Ovary (tissue), 3 donors: Measurements from ENCODE around the gene TFF3.

Source experiments
- EP300 ChIP-seq: sonication (generic); formaldehyde crosslinking; IDR thresholded peaks from one replicate; pipeline ENCODE4 v1.6.1; 2017; ENCODE audit warnings: antibody characterized with exemption
- POLR2A ChIP-seq: fragments of 450-650 bp; IDR thresholded peaks from one replicate; pipeline ENCODE4 v1.6.1; 2017; ENCODE audit warnings: antibody characterized with exemption, mild to moderate bottlenecking, moderate library complexity
- TF ChIP-seq, protein P1 (sequence below), 3 donors: fragments of 450-650 bp in 2 of 3; fragments of 200-600 bp in 1 of 3; IDR thresholded peaks; one replicate each; pipeline versions ENCODE4 v1.5.1 to v1.8.0; 2016 to 2022; ENCODE audit warnings: antibody characterized with exemption in 3 of 3, mild to moderate bottlenecking in 1 of 3
- donor health status: DM: no; HTN: no; CAD: no.

DNA sequence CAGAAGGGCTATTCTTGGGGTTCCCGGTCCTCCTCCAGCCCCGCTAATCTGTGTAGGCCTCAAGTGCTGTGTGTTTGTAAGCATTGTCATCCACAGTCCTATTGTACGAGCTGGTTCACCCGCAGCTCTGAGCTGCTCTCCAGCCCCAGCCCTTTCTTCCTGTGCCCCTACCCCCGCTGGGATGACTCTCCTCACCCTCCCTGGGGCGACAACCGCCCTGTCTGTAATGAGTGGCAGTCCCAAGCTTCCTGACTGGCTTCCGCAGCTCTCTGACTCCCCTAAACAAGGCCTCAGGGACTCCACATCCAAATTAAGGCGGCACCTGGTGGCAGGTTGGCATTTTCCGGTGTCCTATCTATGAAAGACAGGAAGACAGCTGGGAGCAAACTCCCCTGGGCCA lies 45.8 kb downstream of the TFF3 start:
- TF ChIP-seq, protein P1, sequence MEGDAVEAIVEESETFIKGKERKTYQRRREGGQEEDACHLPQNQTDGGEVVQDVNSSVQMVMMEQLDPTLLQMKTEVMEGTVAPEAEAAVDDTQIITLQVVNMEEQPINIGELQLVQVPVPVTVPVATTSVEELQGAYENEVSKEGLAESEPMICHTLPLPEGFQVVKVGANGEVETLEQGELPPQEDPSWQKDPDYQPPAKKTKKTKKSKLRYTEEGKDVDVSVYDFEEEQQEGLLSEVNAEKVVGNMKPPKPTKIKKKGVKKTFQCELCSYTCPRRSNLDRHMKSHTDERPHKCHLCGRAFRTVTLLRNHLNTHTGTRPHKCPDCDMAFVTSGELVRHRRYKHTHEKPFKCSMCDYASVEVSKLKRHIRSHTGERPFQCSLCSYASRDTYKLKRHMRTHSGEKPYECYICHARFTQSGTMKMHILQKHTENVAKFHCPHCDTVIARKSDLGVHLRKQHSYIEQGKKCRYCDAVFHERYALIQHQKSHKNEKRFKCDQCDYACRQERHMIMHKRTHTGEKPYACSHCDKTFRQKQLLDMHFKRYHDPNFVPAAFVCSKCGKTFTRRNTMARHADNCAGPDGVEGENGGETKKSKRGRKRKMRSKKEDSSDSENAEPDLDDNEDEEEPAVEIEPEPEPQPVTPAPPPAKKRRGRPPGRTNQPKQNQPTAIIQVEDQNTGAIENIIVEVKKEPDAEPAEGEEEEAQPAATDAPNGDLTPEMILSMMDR (IDR thresholded peaks at IDR 0.05), result no peak
- TF ChIP-seq EP300, result no peak
- no peak for TF ChIP-seq POLR2A
